ENCODE measurements around the gene MBOAT7.
A peak's percentile ranks its signal among the peaks of the same experiment; 100 is the strongest.
"Not testable (repeated sequence)": the region's sequence is repeated elsewhere in the genome, so short reads cannot be mapped to it uniquely, and the experiment has no call there.

Gene MBOAT7

GRCh38 chr19:54186351-54186750 lies 3.0 kb downstream of the MBOAT7 start:
- 97% methylated on average over 8 of the region's 8 CpGs for WGBS
- Histone ChIP-seq H3K27me3 (ENCODE audit: insufficient read depth, low read length) (no peaks in the 10 kb centered on the region), H3K27ac (ENCODE audit: low read depth, low read length) (no peak overlapping the region), H3K36me3 (ENCODE audit: insufficient read depth, low read length) (peaks cover 33% of the 10 kb centered on the region), H3K4me3 (ENCODE audit: low read length) (no peak overlapping the region), H3K9ac (ENCODE audit: low read depth, low read length) (no peak overlapping the region), H3K9me3 (ENCODE audit: insufficient read depth, low read depth, low read length) (no peaks in the 10 kb centered on the region), H3K4me1 (ENCODE audit: insufficient read depth, low read length) (peaks cover 4% of the 10 kb centered on the region; the same call in 1 of the 2 replicates)

GRCh38 chr19:54183431-54183830 lies 5.9 kb downstream of the MBOAT7 start:
- 95% methylated on average over 11 of the region's 11 CpGs for WGBS
- no peaks in the 10 kb centered on the region for H3K9me3 ChIP-seq (ENCODE audit: insufficient read depth, low read depth, low read length)
- H3K9ac ChIP-seq (ENCODE audit: low read depth, low read length) = no peak overlapping the region
- H3K4me1 ChIP-seq (ENCODE audit: insufficient read depth, low read length) = peaks cover 4% of the 10 kb centered on the region; the same call in 1 of the 2 replicates
- H3K27me3 ChIP-seq (ENCODE audit: insufficient read depth, low read length) = no peaks in the 10 kb centered on the region
- no peak overlapping the region for H3K4me3 ChIP-seq (ENCODE audit: low read length)
- H3K36me3 ChIP-seq (ENCODE audit: insufficient read depth, low read length) = peaks cover 47% of the 10 kb centered on the region
- H3K27ac ChIP-seq (ENCODE audit: low read depth, low read length) = no peak overlapping the region

DNA sequence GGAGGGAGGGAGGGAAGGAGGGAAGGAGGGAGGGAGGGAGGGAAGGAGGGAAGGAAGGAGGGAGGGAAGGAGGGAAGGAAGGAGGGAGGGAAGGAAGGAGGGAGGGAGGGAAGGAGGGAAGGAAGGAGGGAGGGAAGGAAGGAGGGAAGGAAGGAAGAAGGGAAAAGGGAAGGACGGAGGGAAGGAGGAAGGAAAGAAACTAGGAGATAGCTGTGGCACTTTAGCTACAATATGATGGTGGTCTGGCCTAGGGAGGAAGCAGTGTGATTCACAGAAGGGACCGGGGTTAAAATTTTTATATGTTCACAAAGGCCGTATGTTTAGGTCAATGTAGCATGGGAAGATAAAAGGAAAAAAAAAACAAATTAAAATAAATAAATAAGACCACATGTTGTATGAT lies 7.5 kb downstream of the MBOAT7 start:
- H3K9me3 ChIP-seq (ENCODE audit: insufficient read depth, low read depth, low read length); H3K27me3 ChIP-seq (ENCODE audit: insufficient read depth, low read length); H3K4me3 ChIP-seq (ENCODE audit: low read length); H3K9ac ChIP-seq (ENCODE audit: low read depth, low read length); H3K27ac ChIP-seq (ENCODE audit: low read depth, low read length); H3K4me1 ChIP-seq (ENCODE audit: insufficient read depth, low read length): not testable (repeated sequence)
- WGBS = 93% methylated on average over 3 of the region's 3 CpGs
- H3K36me3 ChIP-seq (ENCODE audit: insufficient read depth, low read length) = peaks cover 51% of the 10 kb centered on the region

DNA sequence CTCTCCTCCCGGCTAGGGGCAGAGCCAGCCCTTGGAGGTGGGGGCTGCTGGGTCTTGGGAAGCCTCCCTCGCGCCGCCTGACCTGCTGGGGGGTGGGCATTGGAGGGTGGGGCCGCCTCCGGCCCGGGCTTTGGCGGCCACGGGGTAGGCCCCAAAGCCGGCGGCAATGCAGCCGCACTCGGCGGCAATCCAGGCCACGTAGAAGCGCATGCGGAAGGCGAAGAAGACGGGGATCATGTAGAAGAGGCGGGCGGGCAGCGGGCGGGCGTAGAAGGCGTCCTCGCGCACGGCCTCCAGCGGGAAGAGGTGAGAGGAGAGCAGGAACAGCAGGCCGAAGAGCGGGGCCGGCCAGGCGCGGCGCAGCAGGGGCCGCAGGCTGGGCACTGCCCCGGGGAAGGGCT lies 8.7 kb downstream of the MBOAT7 start:
- peaks cover 50% of the 10 kb centered on the region for H3K36me3 ChIP-seq (ENCODE audit: insufficient read depth, low read length)
- H3K4me3 ChIP-seq (ENCODE audit: low read length) = no peak overlapping the region
- H3K4me1 ChIP-seq (ENCODE audit: insufficient read depth, low read length) = no peaks in the 10 kb centered on the region
- H3K9ac ChIP-seq (ENCODE audit: low read depth, low read length) = no peak overlapping the region
- H3K27ac ChIP-seq (ENCODE audit: low read depth, low read length) = peak overlapping the region; percentile 14; the same call in 1 of the 2 replicates
- WGBS = 94% methylated on average over 37 of the region's 37 CpGs
- H3K27me3 ChIP-seq (ENCODE audit: insufficient read depth, low read length) = no peaks in the 10 kb centered on the region
- no peaks in the 10 kb centered on the region for H3K9me3 ChIP-seq (ENCODE audit: insufficient read depth, low read depth, low read length)

- Histone ChIP-seq H3K9me3 (ENCODE audit: insufficient read depth, low read depth, low read length) (no peaks in the 10 kb centered on the region), H3K27ac (ENCODE audit: low read depth, low read length) (peak overlapping the region; percentile 14; the same call in 1 of the 2 replicates), H3K27me3 (ENCODE audit: insufficient read depth, low read length) (no peaks in the 10 kb centered on the region), H3K4me3 (ENCODE audit: low read length) (no peak overlapping the region), H3K9ac (ENCODE audit: low read depth, low read length) (no peak overlapping the region), H3K36me3 (ENCODE audit: insufficient read depth, low read length) (peaks cover 50% of the 10 kb centered on the region), H3K4me1 (ENCODE audit: insufficient read depth, low read length) (no peaks in the 10 kb centered on the region)
- WGBS = 41% methylated on average over 10 of the region's 10 CpGs
These were observed 9.4 kb downstream of the MBOAT7 start for GRCh38 chr19:54179921-54180461.

DNA sequence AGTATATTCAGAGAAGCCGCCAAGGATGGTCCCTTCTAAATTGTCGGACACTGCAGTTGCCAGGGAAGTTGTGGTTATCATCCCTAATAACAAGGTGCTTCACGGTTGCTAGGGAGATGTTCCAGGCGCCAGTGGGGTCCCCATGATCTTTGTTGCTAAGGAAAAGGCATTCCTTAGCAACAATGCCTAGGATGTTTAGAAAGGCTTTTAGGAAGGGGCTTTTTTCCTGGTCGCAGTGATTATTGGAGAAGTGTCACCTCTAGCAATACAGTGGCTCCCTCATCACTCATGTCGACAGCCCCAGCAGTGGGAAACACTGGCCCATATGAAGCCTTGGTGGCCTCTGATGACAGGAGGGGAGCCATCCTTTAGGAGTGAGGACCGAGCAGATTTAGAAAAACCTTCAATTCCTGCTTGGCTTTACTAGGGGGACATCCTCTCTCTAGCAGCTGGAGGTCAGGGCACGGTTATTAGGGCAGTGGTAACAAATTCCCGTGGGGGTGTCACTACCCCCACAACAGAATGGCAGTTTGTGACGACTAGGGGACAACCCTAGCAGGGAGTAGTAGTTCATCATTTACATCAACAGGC lies 10.0 kb downstream of the MBOAT7 start:
- no peaks in the 10 kb centered on the region for H3K9me3 ChIP-seq (ENCODE audit: insufficient read depth, low read depth, low read length)
- no peak overlapping the region for H3K4me3 ChIP-seq (ENCODE audit: low read length)
- H3K4me1 ChIP-seq (ENCODE audit: insufficient read depth, low read length) = no peaks in the 10 kb centered on the region
- peaks cover 49% of the 10 kb centered on the region for H3K36me3 ChIP-seq (ENCODE audit: insufficient read depth, low read length)
- WGBS = 92% methylated on average over 10 of the region's 10 CpGs
- no peaks in the 10 kb centered on the region for H3K27me3 ChIP-seq (ENCODE audit: insufficient read depth, low read length)
- H3K9ac ChIP-seq (ENCODE audit: low read depth, low read length) = no peak overlapping the region
- no peak overlapping the region; the same call in 1 of the 2 replicates for H3K27ac ChIP-seq (ENCODE audit: low read depth, low read length)

- Histone ChIP-seq H3K36me3 (ENCODE audit: insufficient read depth, low read length) (peaks cover 45% of the 10 kb centered on the region), H3K4me3 (ENCODE audit: low read length) (no peak overlapping the region), H3K4me1 (ENCODE audit: insufficient read depth, low read length) (no peaks in the 10 kb centered on the region), H3K9ac (ENCODE audit: low read depth, low read length) (no peak overlapping the region), H3K27me3 (ENCODE audit: insufficient read depth, low read length) (no peaks in the 10 kb centered on the region), H3K9me3 (ENCODE audit: insufficient read depth, low read depth, low read length) (no peaks in the 10 kb centered on the region), H3K27ac (ENCODE audit: low read depth, low read length) (no peak overlapping the region)
- 90% methylated on average over 23 of the region's 23 CpGs for WGBS
These were observed 10.7 kb downstream of the MBOAT7 start for GRCh38 chr19:54178581-54179261.

DNA sequence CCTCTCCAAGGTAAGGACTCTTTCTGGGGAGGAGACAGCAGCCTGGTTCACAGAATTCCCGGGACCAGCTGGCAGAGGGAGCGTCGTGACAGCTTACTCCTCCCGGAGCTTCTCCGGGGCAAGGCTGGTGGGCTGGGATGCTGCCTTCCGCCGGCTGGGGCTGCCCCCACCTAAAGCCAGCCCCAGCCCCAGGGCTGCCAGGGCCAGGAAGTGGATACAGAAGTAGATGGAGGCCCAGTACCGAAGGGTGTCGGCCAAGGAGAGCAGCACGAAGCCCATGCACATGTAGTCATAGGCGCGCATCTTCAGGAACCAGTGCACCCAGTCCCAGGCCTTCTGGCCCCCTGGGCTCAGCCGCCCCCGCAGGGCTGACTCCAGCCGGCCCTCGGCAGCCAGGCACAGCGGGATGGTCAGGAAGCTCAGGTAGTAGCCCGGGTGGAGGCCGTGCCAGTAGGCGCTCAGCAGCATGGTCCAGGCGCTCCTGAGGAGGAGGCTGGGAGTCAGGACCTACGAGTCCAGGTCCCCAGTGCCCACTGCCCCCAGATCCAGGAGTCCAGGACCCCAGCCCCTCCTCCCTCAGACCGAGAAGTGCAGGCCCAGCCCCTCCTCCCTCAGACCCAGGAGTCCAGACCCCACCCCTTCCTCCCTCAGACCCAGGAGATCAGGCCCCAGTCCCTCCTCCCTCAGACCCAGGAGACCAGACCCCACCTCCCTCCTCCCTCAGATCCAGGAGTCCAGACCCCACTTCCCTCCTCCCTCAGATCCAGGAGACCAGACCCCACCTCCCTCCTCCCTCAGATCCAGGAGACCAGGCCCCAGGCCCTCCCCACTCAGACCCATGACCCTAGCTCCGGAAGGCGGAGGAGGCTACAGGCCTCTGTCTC lies 15.2 kb downstream of the MBOAT7 start:
- WGBS = 79% methylated on average over 25 of the region's 25 CpGs
- Histone ChIP-seq H3K36me3 (ENCODE audit: insufficient read depth, low read length) (peaks cover 23% of the 10 kb centered on the region), H3K9me3 (ENCODE audit: insufficient read depth, low read depth, low read length) (no peaks in the 10 kb centered on the region), H3K27me3 (ENCODE audit: insufficient read depth, low read length) (no peaks in the 10 kb centered on the region), H3K4me3 (ENCODE audit: low read length) (no peak overlapping the region), H3K27ac (ENCODE audit: low read depth, low read length) (peak overlapping the region; percentile 29; the same call in 1 of the 2 replicates), H3K4me1 (ENCODE audit: insufficient read depth, low read length) (no peaks in the 10 kb centered on the region), H3K9ac (ENCODE audit: low read depth, low read length) (no peak overlapping the region)

GRCh38 chr19:54173359-54173699 lies 16.1 kb downstream of the MBOAT7 start:
- no peaks in the 10 kb centered on the region for H3K27me3 ChIP-seq (ENCODE audit: insufficient read depth, low read length)
- H3K9ac ChIP-seq (ENCODE audit: low read depth, low read length) = no peak overlapping the region
- WGBS = 55% methylated on average over 15 of the region's 15 CpGs
- H3K4me3 ChIP-seq (ENCODE audit: low read length) = peak overlapping the region; percentile 26; the same call in 1 of the 2 replicates
- peak overlapping the region; percentile 29; the same call in 1 of the 2 replicates for H3K27ac ChIP-seq (ENCODE audit: low read depth, low read length)
- peaks cover 14% of the 10 kb centered on the region; the same call in 1 of the 2 replicates for H3K36me3 ChIP-seq (ENCODE audit: insufficient read depth, low read length)
- no peaks in the 10 kb centered on the region for H3K9me3 ChIP-seq (ENCODE audit: insufficient read depth, low read depth, low read length)
- H3K4me1 ChIP-seq (ENCODE audit: insufficient read depth, low read length) = no peaks in the 10 kb centered on the region

DNA sequence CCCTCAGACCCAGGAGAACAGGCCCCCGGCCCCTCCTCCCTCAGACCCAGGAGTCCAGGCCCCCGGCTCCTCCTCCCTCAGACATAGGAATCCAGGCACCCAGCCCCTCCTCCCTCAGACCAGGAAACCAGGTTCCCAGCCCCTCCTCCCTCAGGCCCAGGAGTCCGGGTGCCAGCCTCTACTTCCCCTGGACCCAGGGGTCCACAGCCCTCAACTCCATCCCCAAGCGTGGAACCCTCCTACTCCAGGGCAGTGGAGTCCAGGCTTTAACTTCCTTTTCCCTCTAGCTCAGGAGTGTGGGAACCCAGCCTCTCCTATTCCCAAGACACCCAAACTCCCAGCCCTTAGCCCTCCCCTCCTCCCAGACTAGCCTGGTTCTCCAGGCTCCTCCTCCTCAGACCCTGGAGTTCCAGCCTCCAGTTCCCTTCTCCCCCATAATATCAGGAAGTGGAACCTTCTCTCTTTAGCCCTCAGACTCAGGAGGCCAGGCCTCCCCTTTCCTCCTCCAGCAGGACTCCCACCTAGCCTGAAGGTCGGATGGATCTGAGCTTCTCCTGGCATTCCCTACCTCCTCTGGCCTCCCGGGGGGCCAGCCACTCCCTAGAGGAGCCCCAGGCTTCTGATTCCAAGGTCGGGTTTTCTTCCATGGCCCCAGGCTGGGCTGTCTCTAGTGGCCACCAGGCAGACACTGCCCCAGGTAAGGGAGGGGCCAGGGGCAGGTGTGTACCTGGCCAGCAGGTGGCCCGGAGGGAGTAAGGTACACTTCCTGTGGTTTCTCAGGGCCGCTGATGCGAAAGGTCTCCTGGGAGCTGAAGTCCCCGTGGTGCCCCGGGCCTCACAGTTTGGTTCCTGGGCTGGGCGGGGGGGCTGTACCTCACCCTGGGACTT lies 16.7 kb downstream of the MBOAT7 start, which contains the start of gene TMC4:
TSS of gene TMC4 (minus strand) at position 690 of the 888 bp plus-strand sequence. CDS start at position 647, 43 bp downstream.
- Histone ChIP-seq H3K9me3 (ENCODE audit: insufficient read depth, low read depth, low read length) (no peaks in the 10 kb centered on the region), H3K9ac (ENCODE audit: low read depth, low read length) (peak within 1 kb of the TSS; percentile 41), H3K27ac (ENCODE audit: low read depth, low read length) (peak within 1 kb of the TSS; percentile 31; the same call in 1 of the 2 replicates), H3K36me3 (ENCODE audit: insufficient read depth, low read length) (peaks cover 9% of the 10 kb centered on the region; the same call in 1 of the 2 replicates), H3K4me1 (ENCODE audit: insufficient read depth, low read length) (no peaks in the 10 kb centered on the region), H3K27me3 (ENCODE audit: insufficient read depth, low read length) (no peaks in the 10 kb centered on the region), H3K4me3 (ENCODE audit: low read length) (peak within 1 kb of the TSS; percentile 55)
- 28% methylated on average over 13 of the region's 13 CpGs for WGBS

All from HUES64 (cell line).